ENCODE results near the gene RSRC2.

DNA sequence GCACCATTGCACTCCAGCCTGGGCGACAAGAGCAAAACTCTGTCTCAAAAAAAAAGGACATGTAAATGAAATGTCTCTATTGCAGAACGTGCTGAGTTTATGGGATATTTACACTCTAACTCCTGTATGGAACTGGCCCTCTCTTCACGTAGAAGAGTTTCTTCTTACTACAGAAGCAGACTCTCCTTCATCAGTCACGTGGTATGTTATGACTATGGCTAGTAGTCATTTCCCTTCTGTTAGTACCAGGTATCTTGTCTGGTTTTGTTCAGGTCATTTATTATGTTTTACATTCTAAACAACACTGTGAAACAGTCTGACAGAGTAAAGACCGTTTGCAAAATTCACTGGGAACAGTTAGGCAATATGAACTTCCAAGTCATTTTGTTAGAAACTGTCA, 20.6 kb upstream of the RSRC2 start:
- no peak for TF ChIP-seq EZH2 (IDR thresholded peaks at IDR 0.05; ENCODE audit: low read length, missing control alignments)
- no peak for TF ChIP-seq CTCF (conservative IDR thresholded peaks at IDR 0.05 in 1 of 2, IDR thresholded peaks at IDR 0.05 in 1 of 2; ENCODE audit: low read depth in 1 of 2, low read length in 2 of 2)

Data from fibroblast of lung (primary cell).